Amniotic stem cell (primary cell): ENCODE measurements around the gene ZNF862.
A peak's percentile ranks its signal among the peaks of the same experiment; 100 is the strongest.

ENCODE experiments used
- DNase-seq: peaks from one replicate; lab custom pipeline; 2025; lab: John Stamatoyannopoulos, UW

ZNF862 gene

DNA sequence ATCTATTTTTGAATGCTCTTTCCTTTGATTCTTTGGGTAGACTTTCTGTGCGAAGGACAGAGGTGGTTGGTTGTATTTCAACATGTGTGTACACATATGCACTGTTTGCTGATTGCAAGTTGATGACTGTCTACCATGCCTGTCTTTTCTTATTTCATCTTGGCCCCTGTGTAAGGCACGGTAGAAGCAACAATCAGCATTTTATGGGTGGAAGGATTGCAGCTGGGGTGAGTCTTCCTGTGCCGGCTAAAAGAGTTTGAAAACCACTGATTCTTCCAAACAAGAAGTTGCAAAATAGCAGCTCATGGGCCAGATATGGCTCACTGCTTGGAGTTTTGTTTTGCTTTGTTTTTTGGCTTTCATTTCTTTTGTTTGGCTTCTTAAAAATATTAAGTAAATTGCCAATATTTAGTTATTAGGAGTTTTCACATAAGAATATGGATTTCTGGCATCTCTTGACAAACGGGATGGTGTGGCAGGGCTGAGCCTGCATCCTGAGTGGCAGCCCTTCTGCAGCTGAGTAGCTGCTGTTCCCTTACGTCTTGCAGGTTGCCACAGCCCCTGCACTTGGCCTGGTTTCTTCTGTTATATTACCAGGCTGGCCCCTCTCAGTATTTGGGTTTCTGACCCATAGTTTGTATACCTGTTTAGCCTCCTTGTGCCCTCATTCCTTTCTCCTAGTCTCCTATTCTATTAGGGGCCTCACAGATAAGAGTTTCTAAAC lies 7.2 kb downstream of the ZNF862 start:
- DNase-seq = no peak

- no peak for DNase-seq
Measured at GRCh38 chr7:149846021-149846420, 7.8 kb downstream of the ZNF862 start.

DNA sequence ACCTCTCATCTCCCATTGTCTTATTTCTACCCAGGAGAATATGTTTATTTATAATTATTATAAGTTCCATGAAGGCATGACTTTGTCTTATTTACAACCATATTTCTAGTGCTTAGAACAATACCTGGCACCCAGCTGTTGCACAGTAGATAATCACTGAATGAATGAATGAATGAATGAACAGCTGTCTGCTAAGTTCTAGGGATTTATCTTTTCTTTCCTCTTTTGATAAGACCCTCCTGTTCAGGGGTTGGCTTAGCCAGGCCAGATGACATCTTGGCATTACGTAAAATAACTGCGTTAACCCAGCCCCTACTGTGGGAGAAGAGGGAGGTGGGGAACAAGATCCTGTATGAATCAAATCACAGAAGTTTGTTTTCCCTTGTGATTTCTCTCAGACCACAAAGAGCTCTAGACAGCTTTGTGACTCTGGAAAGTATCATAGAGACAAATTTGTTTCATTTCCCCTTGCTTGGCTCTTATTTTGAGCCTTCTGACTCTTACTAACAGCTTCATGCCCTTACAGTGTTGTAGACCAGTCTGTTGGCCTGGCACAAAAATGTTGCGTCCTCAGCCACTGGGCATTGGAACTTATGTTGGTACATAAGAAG lies 8.4 kb downstream of the ZNF862 start:
- DNase-seq = no peak

GRCh38 chr7:149849174-149849573 lies 11.0 kb downstream of the ZNF862 start:
- DNase-seq = no peak

GRCh38 chr7:149850007-149850594 lies 11.9 kb downstream of the ZNF862 start:
- DNase-seq = no peak

DNA sequence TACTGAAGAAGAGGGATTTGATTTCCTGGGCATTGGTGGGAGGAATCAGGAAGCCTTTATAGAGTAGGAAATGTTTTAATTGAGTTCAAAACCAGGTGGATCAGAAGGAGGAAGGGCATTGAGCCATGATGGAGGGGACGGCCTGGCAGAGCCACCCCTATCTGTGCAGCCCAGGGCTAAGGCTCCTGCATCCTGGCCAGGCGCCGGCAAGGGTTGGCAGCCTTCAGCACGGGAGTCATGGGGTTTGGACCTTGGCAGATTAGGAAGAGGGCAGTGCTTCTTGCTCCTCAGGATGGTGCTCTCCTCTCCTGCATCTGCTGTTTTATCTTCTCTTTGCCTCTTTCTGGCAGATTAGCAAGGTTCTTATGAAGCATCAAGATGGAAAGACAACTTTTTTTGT lies 12.5 kb downstream of the ZNF862 start:
- DNase-seq = no peak

GRCh38 chr7:149851449-149851848 lies 13.3 kb downstream of the ZNF862 start:
- DNase-seq = no peak

DNA sequence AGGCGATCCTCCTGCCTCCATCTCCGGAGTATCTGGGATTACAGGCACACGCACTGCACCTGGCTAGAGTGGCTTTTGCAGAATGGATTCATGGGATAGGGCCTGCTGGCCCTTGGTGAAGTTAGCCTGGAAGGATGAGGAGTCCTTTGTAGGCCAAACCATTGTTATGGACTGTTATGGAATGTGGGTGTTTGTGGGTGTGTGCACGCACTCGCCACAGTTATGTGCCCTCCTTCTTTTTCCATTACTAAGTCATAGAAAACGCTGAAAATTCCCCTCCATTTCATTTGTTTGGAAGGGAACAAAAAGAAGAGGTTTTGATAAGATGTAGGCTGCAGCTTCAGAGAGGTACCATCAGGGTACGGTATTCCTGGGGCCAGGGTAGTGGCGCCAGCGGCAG lies 15.0 kb downstream of the ZNF862 start:
- no peak for DNase-seq

GRCh38 chr7:149854611-149855360 lies 16.6 kb downstream of the ZNF862 start:
- peak; percentile 1 for DNase-seq

DNA sequence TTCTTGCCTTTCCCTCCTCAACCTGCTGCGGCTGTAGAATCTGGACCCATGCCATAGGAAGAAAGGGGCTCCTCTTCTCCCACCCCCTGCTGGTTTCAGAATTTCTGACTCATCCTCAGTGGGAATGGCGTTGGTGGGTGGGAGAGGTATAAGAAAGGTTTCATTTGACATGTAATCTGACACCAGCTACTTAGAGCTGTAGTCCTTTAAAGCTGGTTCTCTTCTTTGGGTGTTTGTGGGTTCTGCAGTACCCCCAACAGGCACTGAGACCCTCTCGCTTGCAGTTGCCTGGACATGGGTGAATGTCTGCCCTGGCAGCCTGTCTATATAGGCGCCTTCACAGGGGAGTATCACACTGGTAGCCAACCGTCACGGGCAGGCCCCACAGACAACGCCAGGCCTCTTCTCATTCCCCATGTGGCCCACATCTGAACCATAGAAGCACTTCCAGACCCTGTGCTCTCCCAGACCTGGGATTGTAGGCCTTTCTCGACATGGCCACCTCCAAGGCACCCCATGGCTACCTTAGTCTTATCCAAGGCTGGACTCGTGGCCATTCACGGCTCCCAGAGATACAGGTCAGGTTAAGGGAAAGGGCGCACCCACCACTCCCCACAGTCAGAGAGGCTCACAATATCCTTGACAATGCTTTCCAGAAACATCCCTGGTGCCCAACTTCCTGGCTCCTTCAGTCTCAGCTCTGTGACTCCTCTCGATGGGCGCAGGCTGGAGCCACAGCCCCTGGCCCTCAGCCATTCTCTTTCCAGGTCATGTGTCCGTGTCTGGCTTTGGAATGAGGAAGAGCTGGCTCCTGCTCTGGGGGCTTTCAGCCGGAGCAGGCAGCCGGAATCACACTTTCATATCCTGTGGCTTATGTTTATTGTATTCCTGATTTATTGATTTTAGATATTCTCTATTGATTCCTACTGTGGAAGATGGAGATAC lies 17.5 kb downstream of the ZNF862 start:
- DNase-seq = no peak

DNA sequence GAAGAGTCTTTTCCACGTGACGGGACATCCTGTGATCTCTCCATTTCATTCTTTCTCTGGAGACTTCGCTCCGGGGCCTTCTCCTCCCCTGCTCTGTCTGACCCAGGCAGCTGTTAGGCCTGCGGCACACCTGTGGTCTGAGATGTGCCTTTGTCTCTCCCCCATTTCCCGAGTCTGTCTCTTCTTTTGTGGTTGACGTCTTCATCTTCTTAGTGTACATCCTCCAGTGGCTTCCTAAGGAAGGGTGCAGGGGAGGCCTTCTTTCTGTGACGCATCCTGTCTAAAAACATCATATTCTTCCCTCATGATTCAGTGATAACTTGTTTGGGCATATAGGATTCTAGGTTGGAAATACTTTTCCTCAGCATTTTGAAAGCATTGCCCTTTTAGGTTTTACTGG lies 18.4 kb downstream of the ZNF862 start:
- no peak for DNase-seq

DNA sequence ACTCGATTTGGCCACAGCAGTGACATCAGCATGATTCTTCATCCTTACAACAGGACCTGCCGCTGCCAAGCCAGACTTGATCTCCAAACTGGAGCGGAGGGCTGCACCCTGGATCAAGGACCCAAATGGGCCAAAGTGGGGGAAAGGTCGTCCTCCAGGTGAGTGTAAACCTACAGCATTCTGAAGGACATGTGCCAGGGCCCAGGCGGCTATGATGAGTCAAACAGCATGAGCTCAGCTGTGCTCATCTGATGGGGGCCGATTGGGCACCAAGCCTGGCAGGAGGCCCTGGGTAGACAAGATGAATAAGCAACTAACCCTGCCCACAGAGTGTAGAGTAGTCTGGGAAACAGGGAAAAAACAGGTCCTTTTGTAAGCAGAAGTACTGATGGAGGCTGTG lies 21.2 kb downstream of the ZNF862 start:
- no peak for DNase-seq

DNA sequence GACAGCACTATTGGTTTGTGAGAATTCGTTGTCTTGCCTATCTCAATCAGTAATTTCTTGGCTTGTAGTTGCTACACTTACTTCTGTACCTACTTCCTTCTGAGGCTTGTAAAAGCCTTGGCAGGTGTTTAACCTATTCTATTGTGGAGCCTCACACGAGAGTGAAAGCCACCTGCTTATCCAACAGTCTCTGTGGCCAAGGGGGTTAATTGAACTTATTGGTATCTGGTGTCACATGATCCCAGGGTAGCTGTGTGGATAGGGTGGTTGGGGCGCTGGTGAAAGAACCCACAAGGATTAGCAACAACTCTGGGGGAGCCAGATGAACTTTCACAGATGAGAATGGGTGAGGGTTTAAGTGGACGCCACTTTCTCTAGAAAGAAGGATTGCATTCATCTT lies 21.7 kb downstream of the ZNF862 start:
- DNase-seq = no peak

GRCh38 chr7:149860821-149861727 lies 22.9 kb downstream of the ZNF862 start:
- DNase-seq = no peak

GRCh38 chr7:149861728-149862045 lies 23.5 kb downstream of the ZNF862 start:
- DNase-seq = no peak

DNA sequence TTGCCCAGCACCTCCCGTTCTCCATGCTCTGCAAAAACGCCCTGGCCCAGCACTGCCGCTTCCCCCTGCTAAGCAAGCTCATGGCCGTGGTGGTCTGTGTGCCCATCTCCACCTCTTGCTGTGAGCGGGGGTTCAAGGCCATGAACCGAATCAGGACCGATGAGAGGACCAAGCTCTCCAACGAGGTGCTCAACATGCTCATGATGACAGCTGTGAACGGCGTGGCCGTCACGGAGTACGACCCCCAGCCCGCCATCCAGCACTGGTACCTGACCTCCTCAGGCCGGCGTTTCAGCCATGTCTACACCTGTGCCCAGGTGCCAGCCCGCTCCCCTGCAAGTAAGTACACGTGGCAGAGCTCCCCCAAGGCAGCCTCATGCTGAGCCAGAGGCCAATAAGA lies 24.0 kb downstream of the ZNF862 start:
- DNase-seq = no peak

GRCh38 chr7:149863500-149863899 lies 25.3 kb downstream of the ZNF862 start:
- no peak for DNase-seq

- DNase-seq = no peak
Measured at GRCh38 chr7:149864023-149864422, 25.8 kb downstream of the ZNF862 start.

GRCh38 chr7:149864751-149865150 lies 26.6 kb downstream of the ZNF862 start:
- DNase-seq = no peak

DNA sequence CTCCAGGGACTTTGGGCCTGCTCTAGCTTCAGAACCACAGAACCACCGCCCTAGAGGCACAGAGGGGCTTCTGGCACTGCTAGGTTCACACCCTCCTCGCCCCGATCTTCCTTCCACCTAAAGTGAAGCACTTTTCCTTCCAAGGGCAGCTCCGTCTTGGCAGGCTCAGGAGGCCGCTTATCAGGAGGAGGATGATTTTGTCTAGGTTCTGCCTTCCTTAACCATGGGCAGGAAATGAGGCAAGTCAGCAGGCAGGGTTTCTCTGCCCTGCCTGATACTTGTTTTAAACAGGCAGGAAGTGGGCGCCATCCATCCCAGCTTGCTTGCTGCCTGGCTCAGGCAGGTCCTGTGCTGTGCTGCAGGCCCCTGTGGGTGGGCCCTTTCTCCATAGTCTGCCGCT lies 27.3 kb downstream of the ZNF862 start:
- DNase-seq = no peak
